Subcutaneous preadipocyte (primary cell): ENCODE results near the gene SP1. TPM values are rescaled to one million over a fixed set of nuclear protein-coding genes. Genes with fewer than 3 reads are reported as not detected.

ENCODE experiments used
- total RNA-seq: library from RNA; depleted of rRNA; stranded (reverse); fragments of >200 nt; gene quantifications from 2 replicates; pipeline ENCODE4 v1.2.3, GENCODE V29; 2012

SP1 gene
- total RNA-seq, result 33.4 and 51.8 TPM in 2 replicates

GRCh38 chr12:53380104-53380793, at the start of gene SP1:
SP1 (plus strand) TSS chr12:53380176; CDS start chr12:53380292, 116 bp downstream.

DNA sequence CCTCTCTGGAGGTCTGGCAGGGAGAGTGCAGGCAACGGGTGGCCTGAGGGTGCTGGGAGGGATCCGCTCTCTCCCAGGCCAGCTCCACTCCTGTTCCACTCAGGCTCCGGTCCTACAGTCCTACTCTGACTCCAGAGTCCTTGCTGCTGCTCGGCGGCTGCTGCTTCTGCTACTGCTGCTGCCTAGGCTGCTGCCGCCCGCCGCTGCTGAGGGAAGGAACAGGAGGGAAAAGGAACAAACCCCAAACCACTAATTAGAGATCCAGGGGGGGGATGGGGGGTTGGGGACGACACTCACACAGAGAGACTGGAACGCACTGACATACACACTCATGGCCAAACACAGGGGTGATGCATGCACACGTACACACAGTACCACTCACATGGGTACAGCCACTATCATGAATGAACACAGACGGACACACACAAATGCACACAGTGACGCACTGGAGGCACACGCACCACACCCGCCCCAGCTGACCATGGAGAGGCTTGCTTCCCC, 43.7 kb upstream of the SP1 start, which contains the start of gene SP7:
TSS of gene SP7 (minus strand) at position 174 of the 501 bp plus-strand sequence. CDS start 708 bp downstream, outside the sequence.

GRCh38 chr12:53423597-53423996, 43.6 kb downstream of the SP1 start, which contains the start of gene AMHR2:
AMHR2 (plus strand) TSS chr12:53423855; CDS start chr12:53423935, 80 bp downstream.

GRCh38 chr12:53441040-53441833, 61.3 kb downstream of the SP1 start, which contains the start of gene PRR13:
PRR13 (plus strand) TSS chr12:53441734; CDS start chr12:53442715, 981 bp downstream.

GRCh38 chr12:53451661-53452158, 71.7 kb downstream of the SP1 start, which contains the start of gene PCBP2:
PCBP2 (plus strand) TSS chr12:53452102; CDS start chr12:53454801, 2,699 bp downstream.

Other genes starting within 250 kb of the SP1 start
- gene ZNF740, start 199.5 kb upstream of the SP1 start, total RNA-seq, result 9.9 and 17.2 TPM in 2 replicates
- gene CSAD, start 199.3 kb upstream of the SP1 start, total RNA-seq, result 8.1 and 10.0 TPM in 2 replicates
- gene ITGB7, start 172.9 kb upstream of the SP1 start, total RNA-seq, result 0.78 and 1.1 TPM in 2 replicates
- gene RARG, start 148.0 kb upstream of the SP1 start, total RNA-seq, result 26.8 and 29.7 TPM in 2 replicates
- 6.2 and 14.1 TPM in 2 replicates for gene ESPL1, start 111.9 kb upstream of the SP1 start, total RNA-seq
- gene PFDN5, start 84.6 kb upstream of the SP1 start, total RNA-seq, result 175 and 338 TPM in 2 replicates
- 44.8 and 56.7 TPM in 2 replicates for gene MYG1, start 80.5 kb upstream of the SP1 start, total RNA-seq
- 44.5 and 62.0 TPM in 2 replicates for gene AAAS, start 58.6 kb upstream of the SP1 start, total RNA-seq
- not detected in 2 replicates for gene SP7, start 43.8 kb upstream of the SP1 start, total RNA-seq
- gene AMHR2, start 43.7 kb downstream of the SP1 start, total RNA-seq, result not detected in 2 replicates
- gene PRR13, start 61.6 kb downstream of the SP1 start, total RNA-seq, result 61.2 and 61.4 TPM in 2 replicates
- 259 and 261 TPM in 2 replicates for gene PCBP2, start 71.9 kb downstream of the SP1 start, total RNA-seq
- gene MAP3K12, start 119.3 kb downstream of the SP1 start, total RNA-seq, result 35.4 and 36.0 TPM in 2 replicates
- gene TARBP2, start 121.1 kb downstream of the SP1 start, total RNA-seq, result 51.1 and 53.4 TPM in 2 replicates
- gene NPFF, start 127.3 kb downstream of the SP1 start, total RNA-seq, result not detected in 2 replicates
- 9.2 and 11.0 TPM in 2 replicates for gene ATF7, start 246.2 kb downstream of the SP1 start, total RNA-seq